DMS153 treated with DMSO at 0.1 percent for 48 hours (cell line): ENCODE data around the gene PDCD1.
"Not testable (repeated sequence)": the region's sequence is repeated elsewhere in the genome, so short reads cannot be mapped to it uniquely, and the experiment has no call there.

Experiments used
- DNase-seq: peaks from one replicate; lab custom pipeline; 2025; ENCODE audit not compliant: unreplicated experiment; lab: John Stamatoyannopoulos, UW

Gene PDCD1

GRCh38 chr2:241814643-241815476, 43.8 kb downstream of the PDCD1 start:
- DNase-seq = no peak

GRCh38 chr2:241814393-241814642, 44.4 kb downstream of the PDCD1 start:
- DNase-seq = no peak

DNA sequence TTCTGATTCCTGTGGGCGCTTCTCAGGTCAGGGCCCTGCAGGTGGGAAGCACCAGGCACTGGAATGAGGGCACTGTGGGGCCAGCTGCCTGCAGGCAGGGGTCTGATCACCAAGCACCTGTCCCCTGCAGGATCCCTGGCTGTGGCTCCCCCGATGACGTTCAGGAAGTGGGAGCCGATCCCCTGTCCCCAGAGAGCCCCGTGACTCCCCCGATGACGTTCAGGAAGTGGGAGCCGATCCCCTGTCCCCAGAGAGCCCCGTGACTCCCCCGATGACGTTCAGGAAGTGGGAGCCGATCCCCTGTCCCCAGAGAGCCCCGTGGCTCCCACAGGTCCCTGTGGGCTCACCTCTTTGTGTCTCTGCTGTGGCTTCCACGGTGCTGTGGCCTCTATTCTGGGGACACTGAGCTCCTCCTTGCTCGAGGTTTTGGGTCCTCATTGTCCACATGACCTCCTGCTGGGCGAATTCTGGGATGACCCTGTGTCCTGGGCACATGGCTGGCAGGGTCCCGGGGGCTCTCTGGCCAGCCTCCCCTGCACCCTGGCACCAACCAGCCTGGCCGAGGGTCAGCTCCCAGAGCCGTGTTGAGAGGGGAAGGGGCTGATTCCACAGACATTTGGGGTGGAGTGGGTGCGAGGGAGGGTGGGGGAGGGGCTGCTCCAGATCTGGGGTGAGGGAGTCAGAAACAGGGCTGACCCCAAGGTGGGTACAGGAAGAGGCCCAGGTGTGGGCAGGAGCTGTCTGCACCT, 44.9 kb downstream of the PDCD1 start:
- no peak for DNase-seq

DNA sequence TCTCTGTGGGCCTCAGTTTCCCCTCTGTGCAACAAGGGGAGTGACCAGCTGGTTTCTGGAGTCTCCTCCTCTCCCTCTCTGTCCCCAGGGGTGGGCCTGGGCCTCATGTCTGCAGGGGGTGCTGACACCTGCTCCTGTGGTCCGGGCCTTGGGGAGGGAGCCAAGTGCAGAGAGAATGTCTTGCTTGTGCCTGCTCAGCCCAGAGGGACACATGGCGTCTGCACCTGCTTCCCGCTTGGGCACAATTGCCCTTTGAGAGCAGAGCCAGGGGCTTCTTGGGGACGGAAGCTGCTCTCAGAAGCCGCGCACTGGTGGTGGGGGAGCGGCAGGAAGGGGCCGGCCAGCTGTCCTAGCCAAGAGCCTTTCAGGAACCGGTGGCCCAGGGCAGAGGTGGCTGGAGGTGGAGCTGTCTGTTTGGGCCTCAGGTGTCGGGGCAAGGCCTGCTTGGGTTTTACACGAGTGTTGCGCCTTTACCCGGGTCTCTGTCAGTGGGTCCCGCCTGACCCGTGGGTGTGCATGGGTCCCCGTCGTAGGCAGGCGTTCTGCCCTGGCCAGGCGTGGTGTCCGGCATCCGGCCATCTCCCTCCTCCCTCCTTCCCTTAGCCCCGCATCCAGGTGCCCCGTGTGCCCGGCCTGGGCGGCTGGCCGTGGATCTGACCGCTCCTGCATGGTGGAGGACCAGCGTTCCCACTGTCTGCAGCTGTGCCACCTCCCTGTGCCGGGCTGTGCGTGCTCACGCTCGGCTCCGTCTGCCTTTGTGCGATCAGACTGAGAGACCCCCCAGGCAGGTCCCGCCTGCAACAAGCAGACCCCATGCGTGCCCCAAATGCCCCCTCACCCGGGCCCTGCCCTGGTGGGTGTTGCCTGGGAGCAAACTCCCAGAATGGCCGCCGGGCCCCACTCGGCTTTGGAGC, 45.7 kb downstream of the PDCD1 start:
- DNase-seq = no peak

GRCh38 chr2:241811952-241812729, 46.6 kb downstream of the PDCD1 start:
- DNase-seq = no peak

GRCh38 chr2:241811201-241811951, 47.3 kb downstream of the PDCD1 start:
- no peak for DNase-seq

DNA sequence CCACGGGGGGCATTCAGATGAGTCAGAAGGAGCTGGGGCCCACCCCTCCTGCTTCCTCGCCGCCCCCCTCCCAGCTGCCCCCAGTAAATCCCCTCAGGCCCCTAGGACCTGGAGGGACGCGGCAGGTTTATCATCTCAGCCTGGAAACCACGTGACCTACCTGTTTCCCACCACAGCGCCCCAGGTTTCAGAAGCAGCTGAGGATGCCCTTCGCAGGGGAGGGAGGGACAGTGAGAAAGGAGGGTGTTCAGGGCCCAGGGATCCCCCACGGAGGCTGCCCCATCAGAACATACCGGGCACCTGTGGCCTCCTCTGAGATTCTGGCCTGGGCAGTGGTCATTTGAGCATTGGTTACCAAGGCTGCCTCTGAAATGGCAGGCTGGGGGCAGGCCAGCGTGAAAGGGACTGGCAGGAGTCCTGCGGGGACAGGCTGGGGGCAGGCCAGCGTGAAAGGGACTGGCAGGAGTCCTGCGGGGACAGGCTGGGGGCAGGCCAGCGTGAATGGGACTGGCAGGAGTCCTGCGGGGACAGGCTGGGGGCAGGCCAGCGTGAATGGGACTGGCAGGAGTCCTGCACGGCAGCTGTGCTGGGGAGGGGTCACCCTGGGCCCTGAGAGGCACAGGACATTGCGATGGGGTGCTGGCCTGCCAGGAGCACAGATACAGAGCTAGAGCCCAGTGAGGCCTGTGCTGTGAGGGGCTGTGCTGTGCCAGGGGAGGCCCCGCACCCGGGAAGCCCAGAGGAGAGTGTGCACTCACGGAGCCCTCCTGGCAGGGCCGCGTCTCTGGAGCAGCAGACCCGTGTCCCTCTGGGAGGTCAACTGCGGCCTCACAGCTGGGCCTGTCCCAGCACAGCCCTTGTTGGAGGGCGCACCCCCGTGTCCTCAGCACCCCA, 48.1 kb downstream of the PDCD1 start:
- DNase-seq = no peak

DNA sequence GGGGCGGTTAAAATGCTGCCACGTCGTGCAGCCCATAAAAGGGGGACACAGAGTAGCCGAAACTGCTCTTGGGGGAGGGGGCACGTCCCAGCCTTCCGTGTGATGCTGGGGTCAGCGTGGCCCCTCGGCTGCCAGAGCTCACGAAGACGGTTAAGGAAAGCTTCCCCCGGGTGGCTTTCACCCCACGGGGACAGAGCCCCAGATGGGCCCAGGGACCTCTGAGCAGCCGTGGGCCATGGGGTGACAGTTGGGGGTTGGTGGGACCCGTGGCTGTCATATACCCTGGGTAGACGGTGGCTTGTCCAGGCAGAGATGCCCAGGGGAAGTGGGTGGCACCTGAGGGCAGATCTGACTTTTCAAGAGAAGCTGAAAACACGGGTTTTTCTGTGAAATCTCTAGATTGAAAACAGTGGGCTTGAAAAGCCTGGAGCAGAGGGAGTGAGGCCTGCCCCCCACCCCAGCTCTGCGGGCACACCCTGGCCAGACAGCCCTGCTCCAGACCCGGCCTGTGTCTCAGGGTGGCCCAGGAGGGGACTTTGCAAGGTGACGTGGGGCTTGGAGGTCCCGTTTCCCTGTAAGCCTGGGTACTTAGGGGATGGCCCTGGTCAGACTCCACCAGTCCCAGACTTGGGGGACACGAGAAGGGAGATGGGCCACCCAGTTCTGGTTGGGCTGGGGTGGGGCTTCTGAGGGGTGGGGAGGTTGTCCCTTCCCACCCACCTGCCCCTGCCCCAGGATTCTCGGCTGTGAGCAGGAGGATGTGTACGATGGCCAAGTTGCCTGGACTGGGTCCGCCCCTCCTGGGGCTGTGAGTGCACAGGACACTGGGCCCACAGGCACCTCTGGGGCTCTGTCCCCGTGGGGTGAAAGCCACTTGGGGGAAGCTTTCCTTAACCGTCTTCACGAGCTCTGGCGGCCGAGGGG, 49.0 kb downstream of the PDCD1 start:
- DNase-seq = no peak

GRCh38 chr2:241808721-241809382, 49.8 kb downstream of the PDCD1 start, which contains the start of gene NEU4:
TSS of gene NEU4 (plus strand) at chr2:241809193. CDS start at chr2:241814485, 5,292 bp downstream.
- DNase-seq = no peak

DNA sequence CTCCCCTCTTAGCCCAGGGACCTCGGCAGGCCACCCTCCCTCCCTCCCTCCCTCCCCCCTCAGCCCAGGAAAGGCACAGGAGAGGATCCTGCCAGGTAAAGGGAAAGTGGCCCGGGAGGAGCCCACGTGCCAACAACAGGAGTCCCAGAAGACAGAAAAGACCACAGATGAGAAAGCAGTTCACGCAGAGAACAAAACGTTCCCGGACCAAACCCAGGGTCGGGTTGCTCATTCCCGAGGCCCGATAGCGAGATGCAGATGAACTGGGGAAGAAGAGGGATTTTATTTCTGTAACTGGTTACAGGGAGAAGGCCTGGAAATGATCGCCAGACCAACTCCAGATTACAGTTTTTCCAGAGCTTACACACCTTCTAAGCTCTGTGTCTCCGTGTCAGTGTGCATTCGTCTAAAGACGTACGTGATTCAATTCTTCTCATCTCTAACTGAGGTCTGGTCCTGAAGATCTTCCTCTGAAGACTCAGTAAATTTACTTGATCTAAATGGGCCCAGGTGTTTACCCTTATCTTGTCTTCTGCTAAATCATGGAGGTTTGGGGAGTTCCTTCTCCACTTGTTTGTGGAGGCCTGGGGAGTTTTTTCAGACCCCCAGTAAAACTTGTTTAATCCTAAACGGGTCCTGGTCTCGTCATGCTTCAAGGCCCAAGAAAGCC, 50.5 kb downstream of the PDCD1 start:
- DNase-seq = no peak

GRCh38 chr2:241806217-241806616, 52.5 kb downstream of the PDCD1 start:
- not testable (repeated sequence) for DNase-seq

GRCh38 chr2:241804326-241805229, 54.1 kb downstream of the PDCD1 start:
- DNase-seq = no peak

GRCh38 chr2:241803387-241804325, 55.0 kb downstream of the PDCD1 start:
- no peak for DNase-seq

DNA sequence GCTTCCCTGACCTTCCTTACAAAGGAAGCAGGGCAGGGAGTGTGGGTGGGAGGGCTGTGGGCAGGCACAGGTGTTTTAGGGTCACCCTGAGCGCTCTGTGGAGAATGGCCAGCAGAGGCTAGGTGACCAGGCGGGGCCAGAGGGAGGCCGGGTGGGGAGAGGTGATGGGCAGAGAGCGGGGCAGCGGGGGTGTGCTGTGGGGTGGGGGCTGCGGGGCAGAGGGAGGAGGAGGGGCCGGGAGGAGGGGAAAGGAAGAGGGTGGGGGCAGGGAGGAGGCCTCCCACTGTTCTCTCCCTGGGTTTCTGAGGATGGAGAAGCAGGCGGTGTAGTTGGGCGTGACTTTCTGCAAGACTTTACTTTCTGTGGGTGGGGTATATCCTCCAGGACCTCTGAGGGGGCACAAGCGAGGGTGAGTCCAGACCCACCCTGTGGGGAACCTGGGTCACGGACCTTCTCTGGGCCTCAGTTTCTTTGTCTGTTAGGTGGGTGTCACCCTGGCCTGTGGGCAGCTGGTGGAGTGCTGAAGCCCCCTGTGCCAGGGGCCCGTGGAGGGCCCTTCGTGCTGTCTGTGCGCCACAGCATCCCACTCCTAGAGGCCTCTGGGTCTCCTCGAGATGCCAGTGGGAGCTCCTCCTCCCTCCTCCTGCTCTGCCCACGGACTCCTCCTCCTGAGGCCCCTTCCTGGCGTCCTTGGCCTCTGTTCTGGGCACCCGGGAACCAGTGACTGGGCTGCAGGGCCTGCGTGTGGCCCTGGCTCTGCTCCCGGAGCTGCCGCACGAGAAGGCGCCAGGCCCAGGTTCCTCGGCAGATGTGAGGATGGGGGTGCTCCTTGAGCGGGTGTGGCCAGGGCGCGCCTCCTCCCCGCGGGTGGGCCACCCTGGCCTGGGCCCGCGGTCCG, 56.0 kb downstream of the PDCD1 start:
- no peak for DNase-seq
